ENCODE results near the gene USP49. TPM values are rescaled to one million over a fixed set of nuclear protein-coding genes. Genes with fewer than 3 reads are reported as not detected.

Gene USP49
- polyA plus RNA-seq, 1 of the 3 experiments (the other 2 are of a cell fraction): 2.4 TPM

- Histone ChIP-seq H3K9me3 (no peaks in the 10 kb centered on the region), H3K4me1 (ENCODE audit: control insufficient read depth in 1 of 2, insufficient read depth in 2 of 2, low read depth in 1 of 2, low read length in 1 of 2) (peaks cover 6 to 7% of the 10 kb centered on the region in 2 experiments; a peak in 3 of 4 replicates), H3K36me3 (replicated peaks in 1 of 2; ENCODE audit: control insufficient read depth in 1 of 2, insufficient read depth in 2 of 2, low read length in 1 of 2) (peaks cover 12 to 29% of the 10 kb centered on the region in 2 experiments), H4K20me1 (ENCODE audit: insufficient read depth) (no peaks in the 10 kb centered on the region), H3K27me3 (ENCODE audit: insufficient read depth) (no peaks in the 10 kb centered on the region), H3F3A (replicated peaks; ENCODE audit: insufficient read depth) (peaks cover 7% of the 10 kb centered on the region), H3K4me3 (ENCODE audit: low read depth in 2 of 2, low read length in 1 of 2) (no peak overlapping the region), H3K9ac (no peak overlapping the region), H3K9me2 (no peaks in the 10 kb centered on the region), H3K79me2 (ENCODE audit: insufficient read depth) (peaks cover 85% of the 10 kb centered on the region), H3K4me2 (no peak overlapping the region), H3K27ac (ENCODE audit: low read depth in 2 of 2, low read length in 1 of 2) (no peak overlapping the region), H2AFZ (ENCODE audit: low read depth) (no peak overlapping the region)
- POLR2A ChIA-PET: no interaction called here
- WGBS (ENCODE audit: low lambda C conversion rate): 90% methylated on average over 4 of the region's 4 CpGs
- DNase-seq: no peak
- TF ChIP-seq RCOR1 (IDR thresholded peaks at IDR 0.05; ENCODE audit: low read length) (no peak), FOXJ3 (CRISPR knock-in tag; IDR thresholded peaks at IDR 0.05) (no peak), GATA2 (CRISPR knock-in tag; IDR thresholded peaks at IDR 0.05) (no peak), REST (IDR thresholded peaks at IDR 0.05; ENCODE audit: low read depth, low read length) (no peak), CTCF (IDR thresholded peaks at IDR 0.05) (no peak), MXI1 (IDR thresholded peaks at IDR 0.05; ENCODE audit: low read depth, low read length) (no peak), NRF1 (IDR thresholded peaks at IDR 0.05; ENCODE audit: low read depth, low read length) (no peak), JUND (IDR thresholded peaks at IDR 0.05) (no peak), POLR2AphosphoS5 (IDR thresholded peaks at IDR 0.05; ENCODE audit: low read depth, low read length) (no peak), TCF12 (IDR thresholded peaks at IDR 0.05) (no peak), RFX5 (IDR thresholded peaks at IDR 0.05; ENCODE audit: low read length) (no peak)
- CTCF ChIA-PET: interaction anchor here (1.2 to 2.3 kb wide), 4 partner anchors 15 to 129 kb away, joined by 4 to 12 read pairs (median 5); partner anchors contain the start of gene TOMM6
Measured at GRCh38 chr6:41914869-41915530, 19.8 kb upstream of the USP49 start.

- CTCF ChIA-PET: interaction anchor here (1.2 to 2.3 kb wide), 4 partner anchors 15 to 128 kb away, joined by 4 to 12 read pairs (median 5); partner anchors contain the start of gene TOMM6
- 100% methylated on average over 2 of the region's 2 CpGs for WGBS (ENCODE audit: low lambda C conversion rate)
- peaks cover 16 to 29% of the 10 kb centered on the region in 2 experiments for H3K36me3 ChIP-seq (replicated peaks in 1 of 2; ENCODE audit: control insufficient read depth in 1 of 2, insufficient read depth in 2 of 2, low read length in 1 of 2)
Measured at GRCh38 chr6:41914343-41914742, 19.2 kb upstream of the USP49 start.

More at GRCh38 chr6:41914343-41914742, 19.2 kb upstream of the USP49 start:
- Histone ChIP-seq H3K9me3 (no peaks in the 10 kb centered on the region), H3F3A (replicated peaks; ENCODE audit: insufficient read depth) (peaks cover 7% of the 10 kb centered on the region), H3K9ac (no peak overlapping the region), H3K4me1 (ENCODE audit: control insufficient read depth in 1 of 2, insufficient read depth in 2 of 2, low read depth in 1 of 2, low read length in 1 of 2) (peaks cover 0 to under 1% of the 10 kb centered on the region in 2 experiments; a peak in 1 of 4 replicates), H3K4me2 (no peak overlapping the region), H3K9me2 (no peaks in the 10 kb centered on the region), H4K20me1 (ENCODE audit: insufficient read depth) (no peaks in the 10 kb centered on the region), H3K4me3 (ENCODE audit: low read depth in 2 of 2, low read length in 1 of 2) (no peak overlapping the region), H3K27me3 (ENCODE audit: insufficient read depth) (no peaks in the 10 kb centered on the region), H2AFZ (ENCODE audit: low read depth) (no peak overlapping the region), H3K79me2 (ENCODE audit: insufficient read depth) (peaks cover 79% of the 10 kb centered on the region), H3K27ac (ENCODE audit: low read depth in 2 of 2, low read length in 1 of 2) (no peak overlapping the region)
- DNase-seq: no peak
- TF ChIP-seq RCOR1 (IDR thresholded peaks at IDR 0.05; ENCODE audit: low read length): no peak
- POLR2A ChIA-PET: no interaction called here
